GM12878 (cell line): ENCODE measurements around the gene ITGA3. TPM values are rescaled to one million over a fixed set of nuclear protein-coding genes. Genes with fewer than 3 reads are reported as not detected.

Experiments
- ATAC-seq: fragments of 200-7000 bp; cut with Tn5 transposase; 3 replicates; pipeline ENCODE4 v1.9.1; 2020; ENCODE audit warnings: mild to moderate bottlenecking, moderate library complexity
- BruUV-seq: library from RNA; stranded (reverse); fragments of 400-500 nt; replicated peaks from 2 replicates; lab custom pipeline; 2021; lab: Mats Ljungman, UMichigan
- CTCF ChIA-PET: fragments of 300-600 bp; sonication (Branson Sonifier 250); formaldehyde crosslinking; extraction: SDS; loops from one replicate; lab custom pipeline; 2021; ENCODE audit warnings: inconsistent platforms; lab: Yijun Ruan, JAX
- POLR2A ChIA-PET: fragments of 350-600 bp; formaldehyde crosslinking; extraction: SDS; loops from one replicate; lab custom pipeline; 2021; ENCODE audit warnings: inconsistent platforms; lab: Charles Lee
- RAD21 ChIA-PET: fragments of 300-600 bp; sonication (Branson Sonifier 250); formaldehyde crosslinking; loops from one replicate; lab custom pipeline; 2023; ENCODE audit warnings: antibody characterized with exemption; ENCODE audit not compliant: unreplicated experiment; lab: Charles Lee
- SMC1A ChIA-PET: fragments of 300-600 bp; sonication (Branson Sonifier 250); formaldehyde crosslinking; loops from one replicate; lab custom pipeline; 2023; ENCODE audit not compliant: unreplicated experiment, uncharacterized antibody; lab: Charles Lee
- DNase-seq: peaks from one replicate; pipeline ENCODE4 v3.0.0-alpha.2; 2011; ENCODE audit warnings: low read depth, low spot score
- FAIRE-seq: peaks from 3 replicates; lab custom pipeline; 2011; peaks lifted over from hg19 to GRCh38; lab: Jason Lieb, UNC
- H2AFZ ChIP-seq: 2 replicates; pipeline ENCODE4 v1.6.0; 2011; ENCODE audit warnings: low read depth, low read length, control low read depth; ENCODE audit not compliant: control insufficient read depth
- H3K27ac ChIP-seq: 2 replicates; pipeline ENCODE4 v1.5.1; 2011; ENCODE audit warnings: control low read depth; ENCODE audit not compliant: control insufficient read depth, insufficient read depth
- H3K27me3 ChIP-seq, 2 experiments: replicated peaks in 1 of 2; 2 replicates each; pipeline versions ENCODE4 v1.6.0 to v1.6.1; 2011; ENCODE audit warnings: low read length in 1 of 2; ENCODE audit not compliant: control insufficient read depth in 2 of 2, insufficient read depth in 2 of 2
- H3K36me3 ChIP-seq, 2 experiments: 2 replicates each; pipeline ENCODE4 v1.5.1; 2011; ENCODE audit warnings: low read length in 1 of 2; ENCODE audit not compliant: control insufficient read depth in 2 of 2, insufficient read depth in 2 of 2
- H3K4me1 ChIP-seq: 2 replicates; pipeline ENCODE4 v1.6.1; 2011; ENCODE audit warnings: mild to moderate bottlenecking, low read length, moderate library complexity, mixed read lengths; ENCODE audit not compliant: control insufficient read depth, insufficient read depth
- H3K4me2 ChIP-seq: 2 replicates; pipeline ENCODE4 v1.6.0; 2011; ENCODE audit warnings: control low read depth; ENCODE audit not compliant: control insufficient read depth, insufficient read depth
- H3K4me3 ChIP-seq: fragments of 200-600 bp; sonication (generic); 2 replicates; pipeline ENCODE4 v1.5.1; 2016
- H3K79me2 ChIP-seq: 2 replicates; pipeline ENCODE4 v1.6.0; 2011; ENCODE audit warnings: low read length; ENCODE audit not compliant: control insufficient read depth, insufficient read depth
- H3K9ac ChIP-seq: 2 replicates; pipeline ENCODE4 v1.8.0; 2011; ENCODE audit warnings: low read length, control low read depth, mixed read lengths; ENCODE audit not compliant: control insufficient read depth, insufficient read depth
- H3K9me3 ChIP-seq: replicated peaks from 3 replicates; pipeline ENCODE4 v1.5.1; 2011; ENCODE audit warnings: mild to moderate bottlenecking, low read length; ENCODE audit not compliant: control insufficient read depth, insufficient read depth
- H4K20me1 ChIP-seq: 2 replicates; pipeline ENCODE4 v1.6.0; 2011; ENCODE audit not compliant: control insufficient read depth, insufficient read depth
- ATF3 ChIP-seq: IDR thresholded peaks from 2 replicates; pipeline ENCODE4 v1.6.1; 2011; ENCODE audit warnings: low read depth, mild to moderate bottlenecking, low read length, moderate library complexity, borderline replicate concordance; ENCODE audit errors: extremely low read depth
- BHLHE40 ChIP-seq, 2 experiments: fragments of 450-650 bp in 1 of 2; IDR thresholded peaks; 2 replicates each; pipeline ENCODE4 v1.6.1; 2011 to 2017; ENCODE audit warnings: low read depth in 2 of 2, borderline replicate concordance in 1 of 2, improper control_type of control experiment in 1 of 2, low read length in 1 of 2, mild to moderate bottlenecking in 1 of 2
- CREB1 ChIP-seq: IDR thresholded peaks from 2 replicates; pipeline ENCODE4 v1.6.1; 2012; ENCODE audit warnings: low read depth, mild to moderate bottlenecking, inconsistent platforms
- DPF2 ChIP-seq: fragments of 450-650 bp; IDR thresholded peaks from 2 replicates; pipeline ENCODE4 v1.6.1; 2017; ENCODE audit warnings: mild to moderate bottlenecking
- ESRRA ChIP-seq: IDR thresholded peaks from 2 replicates; pipeline ENCODE4 v1.6.1; 2012; ENCODE audit warnings: mild to moderate bottlenecking, low read length, improper control_type of control experiment
- FOXK2 ChIP-seq: fragments of 450-650 bp; IDR thresholded peaks from 2 replicates; pipeline ENCODE4 v1.6.1; 2017; ENCODE audit warnings: mild to moderate bottlenecking, moderate library complexity
- HDAC2 ChIP-seq: fragments of 200-600 bp; sonication (generic); IDR thresholded peaks from 2 replicates; pipeline ENCODE4 v1.6.1; 2017
- HDGF ChIP-seq: fragments of 450-650 bp; IDR thresholded peaks from 2 replicates; pipeline ENCODE4 v1.6.1; 2016; ENCODE audit warnings: antibody characterized with exemption
- IKZF2 ChIP-seq, 2 experiments: fragments of 450-650 bp; IDR thresholded peaks; 2 replicates each; pipeline ENCODE4 v1.6.1; 2017; ENCODE audit warnings: mild to moderate bottlenecking in 2 of 2, moderate library complexity in 2 of 2
- KAT2A ChIP-seq: conservative IDR thresholded peaks from 2 replicates; pipeline ENCODE4 v1.6.1; 2011; ENCODE audit warnings: low read depth, low read length; ENCODE audit not compliant: control insufficient read depth
- MLLT1 ChIP-seq: fragments of 450-650 bp; IDR thresholded peaks from 2 replicates; pipeline ENCODE4 v1.6.1; 2016; ENCODE audit warnings: mild to moderate bottlenecking
- SIX5 ChIP-seq: IDR thresholded peaks from 2 replicates; pipeline ENCODE4 v1.6.1; 2011; ENCODE audit warnings: mild to moderate bottlenecking, low read depth, low read length, moderate library complexity; ENCODE audit not compliant: severe bottlenecking
- SMAD5 ChIP-seq: IDR thresholded peaks from 2 replicates; pipeline ENCODE4 v1.6.1; 2016; ENCODE audit warnings: antibody characterized with exemption, low read depth
- SREBF1 ChIP-seq: IDR thresholded peaks from 2 replicates; pipeline ENCODE4 v1.6.1; 2012; ENCODE audit warnings: mild to moderate bottlenecking, low read length
- SUPT20H ChIP-seq: IDR thresholded peaks from 2 replicates; pipeline ENCODE4 v1.6.1; 2011; ENCODE audit warnings: low read depth, mild to moderate bottlenecking, low read length, moderate library complexity, borderline replicate concordance; ENCODE audit not compliant: control insufficient read depth
- ZNF384 ChIP-seq: IDR thresholded peaks from 2 replicates; pipeline ENCODE4 v1.6.1; 2012; ENCODE audit warnings: low read depth, mild to moderate bottlenecking, low read length, improper control_type of control experiment, borderline replicate concordance
- WGBS: methylation state at CpG from one replicate; pipeline ENCODE4 v1.1.6; 2016; ENCODE audit warnings: low lambda C conversion rate; ENCODE audit not compliant: insufficient replicate concordance, insufficient coverage; ENCODE audit errors: missing lambda C conversion rate; 5-methylcytosine and 5-hydroxymethylcytosine counted together
- in situ Hi-C: fragments of 300-500 bp; cut with MboI; formaldehyde crosslinking; loops from 9 replicates; pipeline ENCODE4 v1.14.3; 2018; ENCODE audit warnings: mixed read lengths
- intact Hi-C: fragments of 100-400 bp; cut with micrococcal nuclease; formaldehyde crosslinking; loops from one replicate; pipeline ENCODE4 v1.14.2; 2022; ENCODE audit not compliant: unreplicated experiment
- polyA plus RNA-seq, 11 experiments: library from polyadenylated mRNA; depleted of rRNA in 4 of 11; unstranded in 6 of 11; stranded (reverse) in 5 of 11; fragments of >200 nt; fragmentation: Nextera tagmentation in 4 of 11; fragmentation: Illumina TruSeq in 1 of 11; extraction: Ambion mirVana in 4 of 11; extraction: Trizol in 1 of 11; gene quantifications; 1 replicate in 1 of 11; 2 replicates in 10 of 11; pipeline versions ENCODE4 v1.2.1 to v1.2.3, GENCODE V29; 2011 to 2016; ENCODE audit warnings: inconsistent platforms in 2 of 11, missing spikeins in 2 of 11, low read depth in 1 of 11
- total RNA-seq, 4 experiments: library from RNA; depleted of rRNA in 3 of 4; stranded (reverse); fragments of >200 nt in 3 of 4; fragmentation: Illumina TruSeq in 1 of 4; extraction: Trizol in 1 of 4; gene quantifications; 2 replicates each; pipeline versions ENCODE4 v1.2.1 to v1.2.3, GENCODE V29; 2013 to 2021

The ITGA3 gene
- total and polyA plus RNA-seq, 10 of the 15 experiments (the other 5 are each of a cell fraction or from before 2014, with no cell fraction given), result 0.29 to 13.4 (median 6.6) TPM

DNA sequence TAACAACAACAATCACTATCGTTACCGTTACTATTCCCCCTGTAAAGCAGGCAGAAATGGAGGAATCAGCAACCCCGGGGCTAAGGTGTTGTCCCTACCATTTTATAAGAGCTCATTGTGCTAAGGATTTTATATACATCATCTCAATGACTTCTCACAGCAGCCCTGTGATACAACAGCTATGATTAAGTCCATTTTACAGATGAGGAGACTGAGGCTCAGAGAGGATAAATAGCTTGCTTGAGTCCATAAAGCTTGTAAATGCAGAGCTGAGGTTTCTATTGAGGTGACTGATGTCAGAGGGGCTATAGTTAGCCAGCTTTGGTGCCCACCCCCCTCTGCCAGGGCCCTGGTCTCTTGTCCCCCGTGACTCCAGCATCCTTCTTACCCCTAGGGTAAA, 22.5 kb downstream of the ITGA3 start:
- intact Hi-C loops (no loop called here), in situ Hi-C loops (no loop called here)
- BruUV-seq, result no TSS peak
- Histone ChIP-seq H3K36me3 (peaks cover 0 to 4% of the 10 kb centered on the region in 2 experiments; a peak in 2 of 4 replicates), H3K9ac (no peak overlapping the region), H3K79me2 (no peaks in the 10 kb centered on the region), H3K9me3 (no peaks in the 10 kb centered on the region), H4K20me1 (no peaks in the 10 kb centered on the region), H3K4me1 (peaks cover 5% of the 10 kb centered on the region; the same call in 1 of the 2 replicates), H3K27me3 (no peaks in the 10 kb centered on the region), H3K4me2 (no peak overlapping the region), H3K27ac (no peak overlapping the region), H2AFZ (no peak overlapping the region), H3K4me3 (no peak overlapping the region)
- SMC1A ChIA-PET, result interaction anchor here (1.0 kb wide), 1 partner anchor 11 kb away, joined by 3 read pairs; no protein-coding TSS in a partner anchor
- POLR2A ChIA-PET, result interaction anchor here (0.8 kb wide), 1 partner anchor 21 kb away, joined by 3 read pairs; no protein-coding TSS in a partner anchor
- whole genome bisulfite sequencing, result 70% methylated on average over 4 of the region's 4 CpGs
- FAIRE-seq (no peak), DNase-seq (no peak), ATAC-seq (no peak)
- TF ChIP-seq SREBF1, result no peak
- TF ChIP-seq CREB1, result no peak
- TF ChIP-seq FOXK2, result no peak
- TF ChIP-seq ATF3, result no peak
- TF ChIP-seq ZNF384, result no peak
- no peak for TF ChIP-seq SMAD5
- TF ChIP-seq BHLHE40 (IDR thresholded peaks at IDR 0.05; ENCODE audit: borderline replicate concordance in 1 of 2, low read depth in 2 of 2, low read length in 1 of 2), result no peak
- no peak for TF ChIP-seq SIX5
- no peak for TF ChIP-seq KAT2A
- no peak for TF ChIP-seq HDGF
- TF ChIP-seq MLLT1, result no peak
- TF ChIP-seq HDAC2, result no peak
- TF ChIP-seq SUPT20H, result no peak
- TF ChIP-seq ESRRA, result no peak
- TF ChIP-seq DPF2, result no peak
- TF ChIP-seq IKZF2 (IDR thresholded peaks at IDR 0.05), result no peak
- CTCF ChIA-PET, result interaction anchor here (0.7 to 2.8 kb wide), 6 partner anchors 9 to 126 kb away, joined by 3 to 13 read pairs (median 4); partner anchors contain the start of genes ITGA3 and PDK2
- RAD21 ChIA-PET, result interaction anchor here (0.9 kb wide), 1 partner anchor 9 kb away, joined by 3 read pairs; no protein-coding TSS in a partner anchor
